HepG2 (cell line): ENCODE data around the gene PRXL2B. TPM values are rescaled to one million over a fixed set of nuclear protein-coding genes. Genes with fewer than 3 reads are reported as not detected.

Experiments used
- AKNA ChIP-seq: sonication (generic); formaldehyde crosslinking; IDR thresholded peaks from 2 replicates; pipeline ENCODE4 v1.4.0; 2020; ENCODE audit warnings: missing genetic modification reagents, borderline replicate concordance
- ATF1 ChIP-seq: IDR thresholded peaks from 2 replicates; pipeline ENCODE4 v1.6.1; 2016; ENCODE audit warnings: mild to moderate bottlenecking, control low read depth
- HIC2 ChIP-seq: sonication (generic); formaldehyde crosslinking; IDR thresholded peaks from 2 replicates; pipeline ENCODE4 v1.9.0; 2022; ENCODE audit warnings: low read depth, missing genetic modification reagents
- HMGXB3 ChIP-seq: sonication (generic); formaldehyde crosslinking; IDR thresholded peaks from 2 replicates; pipeline ENCODE4 v1.4.0; 2020; ENCODE audit warnings: missing genetic modification reagents, borderline replicate concordance
- KDM1A ChIP-seq: IDR thresholded peaks from 2 replicates; pipeline ENCODE4 v1.6.1; 2016; ENCODE audit warnings: missing compliant biosample characterization
- KDM2A ChIP-seq: sonication (generic); formaldehyde crosslinking; IDR thresholded peaks from 2 replicates; pipeline ENCODE4 v1.4.0; 2020; ENCODE audit warnings: low read depth, missing genetic modification reagents, borderline replicate concordance
- UBTF ChIP-seq: sonication (generic); formaldehyde crosslinking; IDR thresholded peaks from 2 replicates; pipeline ENCODE4 v1.4.0; 2020; ENCODE audit warnings: mild to moderate bottlenecking, missing genetic modification reagents
- ZNF331 ChIP-seq: sonication (generic); formaldehyde crosslinking; IDR thresholded peaks from 2 replicates; pipeline ENCODE4 v1.4.0; 2020; ENCODE audit warnings: missing genetic modification reagents
- ZNF761 ChIP-seq: sonication (generic); formaldehyde crosslinking; conservative IDR thresholded peaks from 2 replicates; pipeline ENCODE4 v1.4.0; 2020; ENCODE audit warnings: mild to moderate bottlenecking, missing genetic modification reagents
- ZNF780A ChIP-seq: sonication (generic); formaldehyde crosslinking; IDR thresholded peaks from 2 replicates; pipeline ENCODE4 v1.8.0; 2022; ENCODE audit warnings: mild to moderate bottlenecking, missing genetic modification reagents, moderate library complexity
- polyA plus RNA-seq, 8 experiments: library from polyadenylated mRNA; depleted of rRNA in 3 of 8; stranded (reverse) in 7 of 8; unstranded in 1 of 8; fragments of >200 nt; fragmentation: Illumina TruSeq in 4 of 8; extraction: Trizol in 4 of 8; gene quantifications; 2 replicates each; pipeline versions ENCODE4 v1.2.1 to v1.2.3, GENCODE V29; 2011 to 2016; ENCODE audit warnings: low read depth in 4 of 8, missing spikeins in 1 of 8, mixed read lengths in 1 of 8; ENCODE audit not compliant: insufficient read depth in 1 of 8
- total RNA-seq, 5 experiments: library from RNA; depleted of rRNA; stranded (reverse); fragments of >200 nt; fragmentation: Illumina TruSeq; extraction: Trizol; gene quantifications; 2 replicates each; pipeline ENCODE4 v1.2.3, GENCODE V29; 2016; ENCODE audit warnings: low read depth in 1 of 5
- TF ChIP-seq, protein P1 (sequence below): sonication (generic); formaldehyde crosslinking; IDR thresholded peaks from 2 replicates; pipeline ENCODE4 v1.9.0; 2021; ENCODE audit warnings: missing genetic modification reagents, mild to moderate bottlenecking, borderline replicate concordance
- TF ChIP-seq, protein P2 (sequence below): sonication (generic); formaldehyde crosslinking; IDR thresholded peaks from 2 replicates; pipeline ENCODE4 v1.8.0; 2023; ENCODE audit warnings: mild to moderate bottlenecking, missing genetic modification reagents

The PRXL2B gene
- total and polyA plus RNA-seq, 2 of the 13 experiments (the other 11 are each of a cell fraction or from before 2014, with no cell fraction given): 16.8 to 22.1 TPM

GRCh38 chr1:2543543-2544092 is 43.0 kb upstream of the PRXL2B start (continued):
- peak; percentile 17; the same call in 1 of the 2 replicates for TF ChIP-seq UBTF (CRISPR knock-in tag)
- TF ChIP-seq AKNA (CRISPR knock-in tag): no peak
- TF ChIP-seq, protein P1, sequence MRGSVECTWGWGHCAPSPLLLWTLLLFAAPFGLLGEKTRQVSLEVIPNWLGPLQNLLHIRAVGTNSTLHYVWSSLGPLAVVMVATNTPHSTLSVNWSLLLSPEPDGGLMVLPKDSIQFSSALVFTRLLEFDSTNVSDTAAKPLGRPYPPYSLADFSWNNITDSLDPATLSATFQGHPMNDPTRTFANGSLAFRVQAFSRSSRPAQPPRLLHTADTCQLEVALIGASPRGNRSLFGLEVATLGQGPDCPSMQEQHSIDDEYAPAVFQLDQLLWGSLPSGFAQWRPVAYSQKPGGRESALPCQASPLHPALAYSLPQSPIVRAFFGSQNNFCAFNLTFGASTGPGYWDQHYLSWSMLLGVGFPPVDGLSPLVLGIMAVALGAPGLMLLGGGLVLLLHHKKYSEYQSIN (CRISPR knock-in tag): no peak
- TF ChIP-seq KDM1A: no peak
- no peak for TF ChIP-seq ZNF780A (CRISPR knock-in tag)
- TF ChIP-seq ZNF761 (CRISPR knock-in tag): peak; percentile 68; the same call in 1 of the 2 replicates
- TF ChIP-seq ATF1 (CRISPR knock-in tag): no peak
- no peak for TF ChIP-seq HMGXB3 (CRISPR knock-in tag)
- TF ChIP-seq, protein P2, sequence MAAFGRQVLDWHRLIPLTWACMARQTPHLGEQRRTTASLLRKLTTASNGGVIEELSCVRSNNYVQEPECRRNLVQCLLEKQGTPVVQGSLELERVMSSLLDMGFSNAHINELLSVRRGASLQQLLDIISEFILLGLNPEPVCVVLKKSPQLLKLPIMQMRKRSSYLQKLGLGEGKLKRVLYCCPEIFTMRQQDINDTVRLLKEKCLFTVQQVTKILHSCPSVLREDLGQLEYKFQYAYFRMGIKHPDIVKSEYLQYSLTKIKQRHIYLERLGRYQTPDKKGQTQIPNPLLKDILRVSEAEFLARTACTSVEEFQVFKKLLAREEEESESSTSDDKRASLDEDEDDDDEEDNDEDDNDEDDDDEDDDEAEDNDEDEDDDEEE: no peak
- peak; percentile 49; the same call in 1 of the 2 replicates for TF ChIP-seq HIC2 (CRISPR knock-in tag)
- TF ChIP-seq ZNF331 (CRISPR knock-in tag): no peak
- TF ChIP-seq KDM2A: peak; percentile 47; the same call in 1 of the 2 replicates
